Astrocyte (in vitro differentiated cells and primary cell): Measurements from ENCODE around the gene TEAD1.

Source experiments
- EZH2 ChIP-seq: IDR thresholded peaks from 2 replicates; pipeline ENCODE4 v1.6.1; 2012; ENCODE audit warnings: mild to moderate bottlenecking, low read length, inconsistent platforms; ENCODE audit not compliant: insufficient read depth
- TF ChIP-seq, protein P1 (sequence below): IDR thresholded peaks from 2 replicates; pipeline ENCODE4 v1.5.1; 2011; ENCODE audit warnings: low read depth, mild to moderate bottlenecking, inconsistent platforms, low read length, moderate library complexity; ENCODE audit not compliant: insufficient read depth

DNA sequence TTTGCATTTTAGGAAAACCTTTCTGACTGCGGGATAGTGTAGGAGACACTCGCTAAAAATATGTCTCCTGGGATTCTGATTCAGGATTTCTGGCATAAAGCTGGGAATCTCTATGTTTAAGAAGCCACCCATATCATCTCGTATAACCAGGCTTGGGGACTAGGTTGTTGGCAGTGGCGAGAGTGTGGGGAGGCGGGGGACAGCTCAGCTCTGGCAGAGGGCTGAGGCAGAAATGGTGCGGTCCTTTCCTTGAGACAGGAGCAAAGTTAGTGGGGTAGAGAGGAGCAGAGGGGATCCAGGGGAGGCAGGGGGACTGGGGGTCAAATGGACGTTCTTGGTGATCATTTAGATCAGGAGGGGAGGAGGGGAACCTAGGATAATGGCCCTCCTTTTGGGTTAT, 74.3 kb downstream of the TEAD1 start:
- TF ChIP-seq, protein P1, sequence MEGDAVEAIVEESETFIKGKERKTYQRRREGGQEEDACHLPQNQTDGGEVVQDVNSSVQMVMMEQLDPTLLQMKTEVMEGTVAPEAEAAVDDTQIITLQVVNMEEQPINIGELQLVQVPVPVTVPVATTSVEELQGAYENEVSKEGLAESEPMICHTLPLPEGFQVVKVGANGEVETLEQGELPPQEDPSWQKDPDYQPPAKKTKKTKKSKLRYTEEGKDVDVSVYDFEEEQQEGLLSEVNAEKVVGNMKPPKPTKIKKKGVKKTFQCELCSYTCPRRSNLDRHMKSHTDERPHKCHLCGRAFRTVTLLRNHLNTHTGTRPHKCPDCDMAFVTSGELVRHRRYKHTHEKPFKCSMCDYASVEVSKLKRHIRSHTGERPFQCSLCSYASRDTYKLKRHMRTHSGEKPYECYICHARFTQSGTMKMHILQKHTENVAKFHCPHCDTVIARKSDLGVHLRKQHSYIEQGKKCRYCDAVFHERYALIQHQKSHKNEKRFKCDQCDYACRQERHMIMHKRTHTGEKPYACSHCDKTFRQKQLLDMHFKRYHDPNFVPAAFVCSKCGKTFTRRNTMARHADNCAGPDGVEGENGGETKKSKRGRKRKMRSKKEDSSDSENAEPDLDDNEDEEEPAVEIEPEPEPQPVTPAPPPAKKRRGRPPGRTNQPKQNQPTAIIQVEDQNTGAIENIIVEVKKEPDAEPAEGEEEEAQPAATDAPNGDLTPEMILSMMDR, result no peak
- TF ChIP-seq EZH2, result no peak
